ENCODE data around the gene DNAH1. TPM values are rescaled to one million over a fixed set of nuclear protein-coding genes. Genes with fewer than 3 reads are reported as not detected.

The DNAH1 gene
- total RNA-seq, 1 experiment from 2014 or later = 5.9 TPM

DNA sequence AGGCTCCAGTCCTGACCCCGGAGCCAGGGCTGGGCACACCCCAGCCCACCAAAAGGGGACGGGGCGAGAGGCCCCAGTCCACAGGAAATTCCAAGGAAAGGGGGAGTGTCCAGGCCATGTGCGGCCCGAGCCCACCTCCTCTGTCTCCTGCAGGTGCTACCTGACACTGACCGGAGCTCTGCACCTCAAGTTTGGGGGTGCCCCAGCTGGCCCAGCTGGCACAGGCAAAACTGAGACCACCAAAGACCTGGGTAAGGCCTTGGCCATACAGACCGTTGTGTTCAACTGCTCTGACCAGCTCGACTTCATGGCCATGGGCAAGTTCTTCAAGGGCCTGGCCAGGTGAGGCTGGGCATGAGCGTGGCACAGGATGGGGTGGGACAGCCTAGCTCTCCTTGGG lies 44.9 kb downstream of the DNAH1 start:
- H3K9me2 ChIP-seq (ENCODE audit: insufficient read depth) = no peaks in the 10 kb centered on the region
- TF ChIP-seq, protein P1, sequence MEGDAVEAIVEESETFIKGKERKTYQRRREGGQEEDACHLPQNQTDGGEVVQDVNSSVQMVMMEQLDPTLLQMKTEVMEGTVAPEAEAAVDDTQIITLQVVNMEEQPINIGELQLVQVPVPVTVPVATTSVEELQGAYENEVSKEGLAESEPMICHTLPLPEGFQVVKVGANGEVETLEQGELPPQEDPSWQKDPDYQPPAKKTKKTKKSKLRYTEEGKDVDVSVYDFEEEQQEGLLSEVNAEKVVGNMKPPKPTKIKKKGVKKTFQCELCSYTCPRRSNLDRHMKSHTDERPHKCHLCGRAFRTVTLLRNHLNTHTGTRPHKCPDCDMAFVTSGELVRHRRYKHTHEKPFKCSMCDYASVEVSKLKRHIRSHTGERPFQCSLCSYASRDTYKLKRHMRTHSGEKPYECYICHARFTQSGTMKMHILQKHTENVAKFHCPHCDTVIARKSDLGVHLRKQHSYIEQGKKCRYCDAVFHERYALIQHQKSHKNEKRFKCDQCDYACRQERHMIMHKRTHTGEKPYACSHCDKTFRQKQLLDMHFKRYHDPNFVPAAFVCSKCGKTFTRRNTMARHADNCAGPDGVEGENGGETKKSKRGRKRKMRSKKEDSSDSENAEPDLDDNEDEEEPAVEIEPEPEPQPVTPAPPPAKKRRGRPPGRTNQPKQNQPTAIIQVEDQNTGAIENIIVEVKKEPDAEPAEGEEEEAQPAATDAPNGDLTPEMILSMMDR (conservative IDR thresholded peaks at IDR 0.05) = no peak
- TF ChIP-seq EZH2 (IDR thresholded peaks at IDR 0.05; ENCODE audit: low read depth) = no peak
- H3K79me2 ChIP-seq (ENCODE audit: low read depth) = no peaks in the 10 kb centered on the region
- no peaks in the 10 kb centered on the region for H3K27me3 ChIP-seq (ENCODE audit: insufficient read depth, low read depth)
- no peak overlapping the region for H3K4me2 ChIP-seq
- no peaks in the 10 kb centered on the region for H3K36me3 ChIP-seq (ENCODE audit: low read depth)
- H3K4me3 ChIP-seq = no peak overlapping the region
- no peaks in the 10 kb centered on the region for H3K9me3 ChIP-seq (ENCODE audit: insufficient read depth, low read depth)
- no peaks in the 10 kb centered on the region for H3F3A ChIP-seq (ENCODE audit: insufficient read depth, low read depth)
- intact Hi-C loops (cut with micrococcal nuclease; ENCODE audit: unreplicated experiment) = no loop called here
- H3K4me1 ChIP-seq (replicated peaks; ENCODE audit: insufficient read depth) = no peaks in the 10 kb centered on the region
- no peak for DNase-seq
- POLR2A ChIA-PET (ENCODE audit: unreplicated experiment) = no interaction called here
- CTCF ChIA-PET = interaction anchor here (0.6 kb wide), 1 partner anchor 24 kb away, joined by 5 read pairs; no protein-coding TSS in a partner anchor
- BruUV-seq (replicated peaks) = no TSS peak
- H3K27ac ChIP-seq = no peak overlapping the region
- H4K20me1 ChIP-seq (ENCODE audit: insufficient read depth) = no peaks in the 10 kb centered on the region
- no peak overlapping the region for H2AFZ ChIP-seq

DNA sequence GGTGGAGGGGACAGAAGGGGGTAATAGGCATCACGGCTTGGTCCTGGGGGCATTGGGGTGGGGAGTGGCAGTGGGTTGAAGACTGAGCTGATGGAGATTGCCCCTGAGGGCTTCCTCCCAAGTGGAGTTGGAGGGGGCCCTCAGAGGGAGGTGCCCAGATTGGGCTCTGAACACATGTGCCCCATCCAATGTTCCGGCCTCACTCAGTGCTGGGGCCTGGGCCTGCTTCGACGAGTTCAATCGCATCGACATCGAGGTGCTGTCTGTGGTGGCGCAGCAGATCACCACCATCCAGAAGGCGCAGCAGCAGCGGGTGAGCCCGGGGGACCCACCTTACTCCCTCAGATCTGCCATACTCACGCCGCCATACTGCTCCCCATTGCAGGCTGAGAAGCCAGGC lies 45.3 kb downstream of the DNAH1 start:
- Histone ChIP-seq H3K9me3 (ENCODE audit: insufficient read depth, low read depth) (no peaks in the 10 kb centered on the region), H3K79me2 (ENCODE audit: low read depth) (no peaks in the 10 kb centered on the region), H2AFZ (no peak overlapping the region), H3F3A (ENCODE audit: insufficient read depth, low read depth) (no peaks in the 10 kb centered on the region), H3K4me1 (replicated peaks; ENCODE audit: insufficient read depth) (no peaks in the 10 kb centered on the region), H3K9me2 (ENCODE audit: insufficient read depth) (no peaks in the 10 kb centered on the region), H3K4me2 (no peak overlapping the region), H3K4me3 (no peak overlapping the region), H4K20me1 (ENCODE audit: insufficient read depth) (no peaks in the 10 kb centered on the region), H3K27ac (no peak overlapping the region), H3K27me3 (ENCODE audit: insufficient read depth, low read depth) (no peaks in the 10 kb centered on the region), H3K36me3 (ENCODE audit: low read depth) (no peaks in the 10 kb centered on the region)
- intact Hi-C loops (cut with micrococcal nuclease; ENCODE audit: unreplicated experiment) = no loop called here
- BruUV-seq (replicated peaks) = no TSS peak
- no peak for TF ChIP-seq EZH2 (IDR thresholded peaks at IDR 0.05; ENCODE audit: low read depth)
- DNase-seq = no peak
- ChIA-PET CTCF (interaction anchor here (0.6 kb wide), 2 partner anchors 23 to 308 kb away, joined by 5 to 6 read pairs; no protein-coding TSS in a partner anchor), POLR2A (ENCODE audit: unreplicated experiment) (no interaction called here)

DNA sequence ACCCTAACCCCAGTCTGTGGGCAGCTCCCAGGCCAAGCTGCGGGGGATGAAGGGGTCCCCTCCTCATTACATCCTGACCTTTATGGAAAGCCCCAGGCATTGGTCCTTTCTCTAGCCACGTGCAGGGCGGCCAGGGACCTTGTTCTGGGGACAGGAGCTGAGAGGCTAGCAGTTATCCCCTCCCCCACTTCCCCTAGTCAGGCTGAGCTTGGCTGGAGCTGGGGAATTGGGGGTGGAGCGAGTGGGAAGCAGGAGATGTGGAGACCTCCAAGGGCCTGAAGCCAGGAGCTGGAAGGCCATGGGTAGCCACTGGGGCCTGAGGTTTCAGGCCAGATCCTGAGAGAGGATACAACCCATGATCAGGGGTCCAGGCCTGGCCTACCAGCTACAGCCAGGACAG lies 45.8 kb downstream of the DNAH1 start:
- Histone ChIP-seq H3K79me2 (ENCODE audit: low read depth) (no peaks in the 10 kb centered on the region), H3K9me2 (ENCODE audit: insufficient read depth) (no peaks in the 10 kb centered on the region), H3K4me2 (no peak overlapping the region), H3K9me3 (ENCODE audit: insufficient read depth, low read depth) (no peaks in the 10 kb centered on the region), H3F3A (ENCODE audit: insufficient read depth, low read depth) (no peaks in the 10 kb centered on the region), H3K27me3 (ENCODE audit: insufficient read depth, low read depth) (no peaks in the 10 kb centered on the region), H3K4me1 (replicated peaks; ENCODE audit: insufficient read depth) (no peaks in the 10 kb centered on the region), H2AFZ (no peak overlapping the region), H3K36me3 (ENCODE audit: low read depth) (no peaks in the 10 kb centered on the region), H3K4me3 (no peak overlapping the region), H3K27ac (no peak overlapping the region), H4K20me1 (ENCODE audit: insufficient read depth) (no peaks in the 10 kb centered on the region)
- intact Hi-C loops (cut with micrococcal nuclease; ENCODE audit: unreplicated experiment) = no loop called here
- TF ChIP-seq, protein P1 (conservative IDR thresholded peaks at IDR 0.05) = no peak
- no peak for TF ChIP-seq EZH2 (IDR thresholded peaks at IDR 0.05; ENCODE audit: low read depth)
- no peak for DNase-seq
- ChIA-PET POLR2A (ENCODE audit: unreplicated experiment) (no interaction called here), CTCF (interaction anchor here (0.6 kb wide), 1 partner anchor 308 kb away, joined by 6 read pairs; no protein-coding TSS in a partner anchor)
- no TSS peak for BruUV-seq (replicated peaks)

Data from PC-9 (cell line).